Activated T-helper 9 cell treated with anti-CD3 and anti-CD28 coated beads, Interleukin-2, amount 50 U/mL, for 16 hours (primary cell): ENCODE results near the gene CSTF3.
"Not testable (repeated sequence)": the region's sequence is repeated elsewhere in the genome, so short reads cannot be mapped to it uniquely, and the experiment has no call there.

Experiments
- DNase-seq: peaks from one replicate; pipeline ENCODE4 v3.0.0-alpha.2; 2020; ENCODE audit warnings: low read depth

CSTF3 gene

GRCh38 chr11:33160136-33160535 is 1.1 kb downstream of the CSTF3 start:
- no peak for DNase-seq

- not testable (repeated sequence) for DNase-seq
Measured at GRCh38 chr11:33159378-33159867, 1.9 kb downstream of the CSTF3 start.

GRCh38 chr11:33158596-33159275 is 2.5 kb downstream of the CSTF3 start:
- no peak for DNase-seq

- DNase-seq, result no peak
Measured at GRCh38 chr11:33157103-33158027, 3.9 kb downstream of the CSTF3 start.

GRCh38 chr11:33151399-33151798 is 9.9 kb downstream of the CSTF3 start:
- DNase-seq, result no peak

GRCh38 chr11:33147559-33147958 is 13.7 kb downstream of the CSTF3 start:
- no peak for DNase-seq

GRCh38 chr11:33135768-33136443 is 25.4 kb downstream of the CSTF3 start:
- no peak for DNase-seq

- no peak for DNase-seq
Measured at GRCh38 chr11:33135216-33135615, 26.1 kb downstream of the CSTF3 start.

GRCh38 chr11:33134276-33134675 is 27.0 kb downstream of the CSTF3 start:
- DNase-seq, result no peak

- DNase-seq, result no peak
Measured at GRCh38 chr11:33133761-33134160, 27.5 kb downstream of the CSTF3 start.

GRCh38 chr11:33132510-33132909 is 28.8 kb downstream of the CSTF3 start:
- no peak for DNase-seq

GRCh38 chr11:33128739-33129138 is 32.5 kb downstream of the CSTF3 start:
- no peak for DNase-seq

GRCh38 chr11:33125611-33126010 is 35.7 kb downstream of the CSTF3 start:
- DNase-seq, result no peak

- no peak for DNase-seq
Measured at GRCh38 chr11:33125025-33125424, 36.3 kb downstream of the CSTF3 start.

- not testable (repeated sequence) for DNase-seq
Measured at GRCh38 chr11:33122696-33123095, 38.6 kb downstream of the CSTF3 start.

- DNase-seq, result no peak
Measured at GRCh38 chr11:33116535-33116934, 44.7 kb downstream of the CSTF3 start.

- no peak for DNase-seq
Measured at GRCh38 chr11:33110083-33110482, 51.2 kb downstream of the CSTF3 start.

GRCh38 chr11:33109294-33109895 is 51.9 kb downstream of the CSTF3 start:
- no peak for DNase-seq

GRCh38 chr11:33103836-33104235 is 57.4 kb downstream of the CSTF3 start:
- no peak for DNase-seq

- no peak for DNase-seq
Measured at GRCh38 chr11:33094157-33094556, 67.1 kb downstream of the CSTF3 start.

GRCh38 chr11:33089776-33090175 is 71.5 kb downstream of the CSTF3 start:
- DNase-seq, result no peak

GRCh38 chr11:33086017-33086416 is 75.3 kb downstream of the CSTF3 start:
- DNase-seq, result no peak
